ENCODE measurements around the gene CACNB1.

CACNB1 gene

GRCh38 chr17:39153599-39154051, 43.8 kb downstream of the CACNB1 start:
- Histone ChIP-seq H3K27ac (replicated peaks) (peak overlapping the region; percentile 71), H3K4me3 (replicated peaks; ENCODE audit: insufficient read depth, low read length) (peak overlapping the region; percentile 88), H3K27me3 (ENCODE audit: insufficient read depth, poor library complexity, severe bottlenecking) (peaks cover 6% of the 10 kb centered on the region)
- DNase-seq (ENCODE audit: low read depth in 1 of 2, low spot score in 1 of 2): peak in 1 of 2 experiments; percentile 87
- no peak for TF ChIP-seq REST (IDR thresholded peaks at IDR 0.05; ENCODE audit: insufficient replicate concordance, low read depth)
- peak; percentile 87 for TF ChIP-seq SPI1 (IDR thresholded peaks at IDR 0.05; ENCODE audit: borderline replicate concordance, low read depth)

GRCh38 chr17:39151943-39152818, 45.3 kb downstream of the CACNB1 start:
- TF ChIP-seq CTCF (IDR thresholded peaks at IDR 0.05; ENCODE audit: insufficient read depth, low read length) (no peak), GABPA (IDR thresholded peaks at IDR 0.05; ENCODE audit: low read depth) (no peak), REST (IDR thresholded peaks at IDR 0.05; ENCODE audit: insufficient replicate concordance, low read depth) (no peak), SPI1 (IDR thresholded peaks at IDR 0.05; ENCODE audit: borderline replicate concordance, low read depth) (no peak), POLR2AphosphoS5 (IDR thresholded peaks at IDR 0.05; ENCODE audit: low read depth) (no peak)
- H3K27me3 ChIP-seq (ENCODE audit: insufficient read depth, poor library complexity, severe bottlenecking): peaks cover 6% of the 10 kb centered on the region
- peak overlapping the region; percentile 88 for H3K4me3 ChIP-seq (replicated peaks; ENCODE audit: insufficient read depth, low read length)
- DNase-seq (ENCODE audit: low read depth in 1 of 2, low spot score in 1 of 2): no peak
- H3K27ac ChIP-seq (replicated peaks): no peak overlapping the region

- peak within 1 kb of the TSS; percentile 88 for H3K4me3 ChIP-seq (replicated peaks; ENCODE audit: insufficient read depth, low read length)
- no peak within 1 kb of the TSS for H3K27ac ChIP-seq (replicated peaks)
- peaks cover 6% of the 10 kb centered on the region for H3K27me3 ChIP-seq (ENCODE audit: insufficient read depth, poor library complexity, severe bottlenecking)
- TF ChIP-seq GABPA (IDR thresholded peaks at IDR 0.05; ENCODE audit: low read depth) (no peak), CTCF (IDR thresholded peaks at IDR 0.05; ENCODE audit: insufficient read depth, low read length) (no peak), SPI1 (IDR thresholded peaks at IDR 0.05; ENCODE audit: borderline replicate concordance, low read depth) (no peak), POLR2AphosphoS5 (IDR thresholded peaks at IDR 0.05; ENCODE audit: low read depth) (no peak), REST (IDR thresholded peaks at IDR 0.05; ENCODE audit: insufficient replicate concordance, low read depth) (no peak)
- DNase-seq (ENCODE audit: low read depth in 1 of 2, low spot score in 1 of 2): no peak
Observed at GRCh38 chr17:39151150-39151942, 46.1 kb downstream of the CACNB1 start, which contains the start of gene PLXDC1. TSS of gene PLXDC1 (minus strand) at chr17:39151637. CDS start at chr17:39151437, 200 bp downstream.

Data from HL-60 (cell line).